ACC112 (cell line): Measurements from ENCODE around the gene RINL.

Source experiments
- H2AFZ ChIP-seq: fragments of 200-600 bp; sonication (generic); one replicate; pipeline ENCODE4 v1.6.0; 2017; ENCODE audit warnings: antibody characterized with exemption, low read length; ENCODE audit not compliant: unreplicated experiment
- H3K27ac ChIP-seq: fragments of 200-600 bp; sonication (generic); 2 replicates; pipeline ENCODE4 v1.5.1; 2014; ENCODE audit warnings: low read depth, mild to moderate bottlenecking, antibody characterized with exemption, low read length, moderate library complexity
- H3K27me3 ChIP-seq: fragments of 200-600 bp; sonication (generic); 2 replicates; pipeline ENCODE4 v1.6.1; 2014; ENCODE audit warnings: mild to moderate bottlenecking, antibody characterized with exemption, low read length, moderate library complexity, mixed read lengths; ENCODE audit not compliant: insufficient read depth
- H3K36me3 ChIP-seq: fragments of 200-600 bp; sonication (generic); 2 replicates; pipeline ENCODE4 v1.6.1; 2016; ENCODE audit warnings: mild to moderate bottlenecking, antibody characterized with exemption, low read length, moderate library complexity, mixed read lengths; ENCODE audit not compliant: insufficient read depth
- H3K4me1 ChIP-seq: fragments of 200-600 bp; sonication (generic); one replicate; pipeline ENCODE4 v1.6.1; 2016; ENCODE audit warnings: low read length, mixed read lengths; ENCODE audit not compliant: insufficient read depth, unreplicated experiment, control insufficient read depth
- H3K4me3 ChIP-seq: fragments of 200-600 bp; sonication (generic); 2 replicates; pipeline ENCODE4 v1.5.1; 2014; ENCODE audit warnings: mild to moderate bottlenecking, low read depth, low read length
- H3K79me2 ChIP-seq: fragments of 200-600 bp; sonication (generic); one replicate; pipeline ENCODE4 v1.6.0; 2016; ENCODE audit warnings: low read length; ENCODE audit not compliant: control insufficient read depth, unreplicated experiment, insufficient read depth

Gene RINL

DNA sequence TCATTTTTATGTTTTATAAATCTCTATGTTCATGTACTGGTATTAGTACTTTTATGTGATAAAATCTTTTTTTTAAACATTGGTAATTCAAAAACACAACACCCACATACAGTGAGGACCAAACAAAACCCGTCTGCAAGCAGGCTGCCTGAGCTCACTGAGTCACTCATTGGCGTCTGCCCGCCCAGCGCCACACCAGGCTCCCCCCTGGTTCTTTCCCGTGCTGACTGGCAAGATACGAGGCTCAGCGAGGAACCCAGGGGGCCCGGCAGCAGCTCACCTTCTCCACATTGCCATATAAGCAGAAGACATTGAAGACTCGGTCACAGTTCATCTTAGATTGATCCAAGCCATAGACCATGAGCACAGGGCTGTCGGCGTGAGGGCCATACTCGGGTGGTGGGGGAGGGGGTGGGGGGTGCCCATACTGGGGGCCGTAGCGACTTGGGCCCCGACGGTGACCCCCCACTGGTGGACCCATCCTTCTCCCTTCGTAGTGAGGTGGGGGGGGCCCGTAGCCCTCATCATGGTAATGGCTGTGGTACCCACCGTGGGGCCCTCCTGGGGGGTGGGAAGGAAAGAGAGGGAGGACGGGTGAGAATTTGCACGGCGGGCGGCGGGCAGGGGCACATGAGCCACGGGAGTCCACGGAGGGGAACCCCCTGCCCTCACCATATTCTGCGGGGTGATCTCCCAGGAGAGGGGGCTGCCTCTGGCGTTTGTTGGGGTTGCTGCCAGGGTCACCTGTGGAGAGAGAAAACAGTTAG is 38.1 kb downstream of the RINL start:
- no peak overlapping the region for H3K4me3 ChIP-seq
- H3K36me3 ChIP-seq: peaks cover 24% of the 10 kb centered on the region; the same call in 1 of the 2 replicates
- peaks cover 6% of the 10 kb centered on the region for H3K4me1 ChIP-seq
- no peak overlapping the region for H3K27ac ChIP-seq
- peaks cover 33% of the 10 kb centered on the region for H3K79me2 ChIP-seq
- H2AFZ ChIP-seq: no peak overlapping the region
- H3K27me3 ChIP-seq: no peaks in the 10 kb centered on the region

- Histone ChIP-seq H3K79me2 (peaks cover 25% of the 10 kb centered on the region), H3K27ac (no peak overlapping the region), H2AFZ (no peak overlapping the region), H3K4me3 (no peak overlapping the region), H3K4me1 (peaks cover 6% of the 10 kb centered on the region), H3K27me3 (no peaks in the 10 kb centered on the region), H3K36me3 (peaks cover 21% of the 10 kb centered on the region; the same call in 1 of the 2 replicates)
These were observed 38.9 kb downstream of the RINL start for GRCh38 chr19:38838986-38839761.

DNA sequence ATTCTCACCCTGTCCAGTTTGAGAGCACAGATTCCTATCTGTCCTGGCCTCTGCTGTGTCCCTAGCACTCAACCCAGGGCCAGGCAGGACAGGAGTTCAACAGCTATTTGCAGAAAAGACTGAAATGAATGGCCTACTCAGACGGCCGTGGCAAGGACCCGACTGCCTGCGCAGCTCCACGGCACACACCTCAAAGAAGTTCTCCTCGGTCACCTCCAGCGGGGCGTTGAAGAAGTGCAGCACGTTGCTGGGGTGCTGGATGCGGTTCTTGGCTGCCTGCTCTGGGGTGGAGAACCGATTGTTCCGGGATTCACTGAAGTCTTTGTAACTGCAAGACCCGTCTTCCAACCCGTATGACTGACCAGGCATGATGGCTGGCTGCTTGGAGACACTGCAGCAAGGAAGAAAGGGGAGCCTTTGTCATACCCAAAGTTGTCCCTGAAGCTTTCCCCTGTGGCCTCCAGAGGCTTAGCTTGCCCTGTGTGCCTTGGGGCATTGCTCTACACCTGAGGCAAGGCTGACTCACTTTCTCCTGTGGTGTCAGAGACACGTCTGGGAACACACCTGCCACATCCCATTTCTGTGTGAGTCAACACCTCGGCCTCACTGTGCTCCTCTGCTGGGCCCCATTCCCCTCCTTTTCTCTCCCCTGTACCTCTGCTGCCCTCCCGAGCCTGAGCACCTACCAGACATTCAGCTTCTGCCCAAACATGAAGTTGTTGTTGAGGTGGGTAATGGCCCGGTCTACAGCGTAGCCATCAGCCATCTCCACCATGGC is 39.7 kb downstream of the RINL start:
- H3K4me3 ChIP-seq: no peak overlapping the region
- H3K36me3 ChIP-seq: peaks cover 15% of the 10 kb centered on the region; the same call in 1 of the 2 replicates
- H2AFZ ChIP-seq: no peak overlapping the region
- no peaks in the 10 kb centered on the region for H3K27me3 ChIP-seq
- H3K27ac ChIP-seq: no peak overlapping the region
- peaks cover 6% of the 10 kb centered on the region for H3K4me1 ChIP-seq
- peaks cover 17% of the 10 kb centered on the region for H3K79me2 ChIP-seq

GRCh38 chr19:38837656-38838121 is 40.4 kb downstream of the RINL start:
- Histone ChIP-seq H3K27ac (no peak overlapping the region), H3K36me3 (peaks cover 15% of the 10 kb centered on the region; the same call in 1 of the 2 replicates), H2AFZ (no peak overlapping the region), H3K4me1 (peaks cover 6% of the 10 kb centered on the region), H3K27me3 (no peaks in the 10 kb centered on the region), H3K79me2 (peaks cover 10% of the 10 kb centered on the region), H3K4me3 (no peak overlapping the region)

- no peak overlapping the region for H2AFZ ChIP-seq
- peaks cover 10% of the 10 kb centered on the region for H3K79me2 ChIP-seq
- H3K4me1 ChIP-seq: peaks cover 10% of the 10 kb centered on the region
- H3K27me3 ChIP-seq: no peaks in the 10 kb centered on the region
- H3K4me3 ChIP-seq: no peak overlapping the region
- H3K36me3 ChIP-seq: peaks cover 15% of the 10 kb centered on the region; the same call in 1 of the 2 replicates
- no peak overlapping the region for H3K27ac ChIP-seq
These were observed 41.0 kb downstream of the RINL start for GRCh38 chr19:38836983-38837626.

DNA sequence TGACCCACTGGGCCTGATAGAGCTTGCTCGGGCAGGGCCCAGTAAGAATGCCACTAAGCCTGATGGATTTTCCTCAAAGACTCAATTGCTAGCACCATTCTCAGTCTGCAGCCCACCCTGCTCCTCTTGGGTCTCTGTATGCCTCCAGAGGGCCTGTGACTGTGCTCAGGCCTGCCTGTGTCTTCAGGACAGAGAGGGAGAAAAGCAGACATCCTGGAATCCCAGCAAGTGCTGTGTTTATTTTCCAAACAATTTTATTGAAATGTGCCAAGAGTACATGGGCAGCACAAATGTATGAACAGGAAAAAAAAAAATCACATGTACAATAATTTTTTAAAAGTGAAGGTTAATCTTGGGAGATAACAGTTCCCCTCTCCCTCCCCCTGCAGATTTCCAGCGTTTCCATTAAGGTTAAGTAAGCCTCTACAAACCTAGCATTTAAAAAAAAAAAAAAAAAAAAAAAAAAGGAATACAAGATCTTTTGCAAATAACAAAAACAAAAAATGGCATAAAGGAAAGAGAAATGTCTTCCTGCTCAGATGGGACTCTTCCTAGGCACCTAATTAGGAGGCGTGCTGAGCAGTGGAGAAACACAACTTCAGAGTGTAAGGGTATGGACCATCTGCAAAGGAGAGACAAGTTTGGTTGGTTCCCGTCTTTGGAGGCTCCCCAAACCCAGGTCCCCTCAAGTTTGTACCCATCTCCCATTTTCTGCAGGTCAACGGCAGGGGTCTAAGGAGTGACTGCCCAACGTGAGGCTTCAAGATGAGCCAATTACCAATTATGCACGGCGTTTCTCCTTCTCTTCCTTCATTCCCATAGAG is 41.7 kb downstream of the RINL start:
- peaks cover 10% of the 10 kb centered on the region for H3K4me1 ChIP-seq
- no peak overlapping the region for H2AFZ ChIP-seq
- no peak overlapping the region for H3K27ac ChIP-seq
- peaks cover 13% of the 10 kb centered on the region; the same call in 1 of the 2 replicates for H3K36me3 ChIP-seq
- H3K4me3 ChIP-seq: no peak overlapping the region
- peaks cover 9% of the 10 kb centered on the region for H3K79me2 ChIP-seq
- no peaks in the 10 kb centered on the region for H3K27me3 ChIP-seq

DNA sequence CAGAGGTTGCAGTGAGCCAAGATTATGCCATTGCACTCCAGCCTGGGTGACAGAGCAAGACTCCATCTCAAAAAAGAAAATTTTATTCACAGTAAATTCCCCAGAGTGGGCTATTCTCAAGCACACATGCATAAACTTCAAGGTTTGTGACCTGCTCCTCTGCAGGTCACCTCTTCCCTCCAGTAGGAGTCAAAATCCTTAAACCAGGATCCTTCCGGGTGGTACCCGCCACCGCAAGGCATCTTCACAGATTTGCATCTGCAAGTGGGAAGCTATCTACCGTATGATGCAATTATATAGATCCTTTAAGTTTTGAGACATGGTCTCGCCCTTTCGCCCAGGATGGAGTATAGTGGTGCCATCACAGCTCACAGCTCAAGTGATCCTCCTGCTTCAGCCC is 43.5 kb downstream of the RINL start:
- Histone ChIP-seq H3K4me1 (peaks cover 24% of the 10 kb centered on the region), H2AFZ (no peak overlapping the region), H3K27ac (no peak overlapping the region), H3K4me3 (no peak overlapping the region), H3K27me3 (no peaks in the 10 kb centered on the region), H3K79me2 (no peaks in the 10 kb centered on the region), H3K36me3 (peaks cover 7% of the 10 kb centered on the region; the same call in 1 of the 2 replicates)

DNA sequence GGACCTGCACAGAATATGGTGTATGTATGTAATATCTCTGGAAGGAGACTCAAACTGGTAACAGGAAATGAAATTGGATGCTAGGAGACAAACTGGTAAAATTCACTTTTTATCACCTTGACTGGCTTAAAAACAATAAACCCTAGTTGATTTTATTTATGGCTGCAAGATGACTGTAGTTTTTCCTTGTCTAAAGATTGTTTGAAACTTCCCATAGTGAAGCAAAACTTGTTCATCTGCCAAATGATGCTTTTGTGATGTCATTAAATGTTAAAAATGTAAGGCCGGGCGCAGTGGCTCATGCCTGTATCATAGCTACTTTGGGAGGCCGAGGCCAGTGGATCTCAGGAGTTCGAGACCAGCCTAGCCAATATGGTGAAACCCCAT is 44.0 kb downstream of the RINL start:
- Histone ChIP-seq H3K36me3 (peaks cover 7% of the 10 kb centered on the region; the same call in 1 of the 2 replicates), H3K79me2 (no peaks in the 10 kb centered on the region), H3K4me1 (peaks cover 27% of the 10 kb centered on the region), H3K4me3 (no peak overlapping the region), H3K27ac (no peak overlapping the region), H2AFZ (no peak overlapping the region), H3K27me3 (no peaks in the 10 kb centered on the region)

- Histone ChIP-seq H2AFZ (no peak overlapping the region), H3K4me3 (no peak overlapping the region), H3K79me2 (no peaks in the 10 kb centered on the region), H3K4me1 (peaks cover 27% of the 10 kb centered on the region), H3K36me3 (peaks cover 7% of the 10 kb centered on the region; the same call in 1 of the 2 replicates), H3K27ac (no peak overlapping the region), H3K27me3 (no peaks in the 10 kb centered on the region)
These were observed 45.0 kb downstream of the RINL start for GRCh38 chr19:38833092-38833425.
